T-helper 17 cell (primary cell): Measurements from ENCODE around the gene MGLL. TPM values are rescaled to one million over a fixed set of nuclear protein-coding genes. Genes with fewer than 3 reads are reported as not detected.

Experiments
- ATAC-seq: fragments of 150-1000 bp; cut with Tn5 transposase; 2 replicates; pipeline ENCODE4 v1.10.0; 2021; ENCODE audit warnings: mild to moderate bottlenecking, moderate library complexity
- DNase-seq, 3 donors: peaks; one replicate each; pipeline versions ENCODE4 v3.0.0 to v3.0.0-alpha.2; 2020 to 2021
- H3K9me3 ChIP-seq: one replicate; pipeline ENCODE4 v1.7.0; 2013; ENCODE audit warnings: low read length, mild to moderate bottlenecking; ENCODE audit not compliant: control insufficient read depth, poor library complexity, severe bottlenecking
- H3K27ac Mint-ChIP-seq: one replicate; pipeline ENCODE4 v1.8.0; 2022; ENCODE audit warnings: mild to moderate bottlenecking, moderate library complexity, mixed read lengths
- H3K27me3 Mint-ChIP-seq: one replicate; pipeline ENCODE4 v1.8.0; 2022; ENCODE audit warnings: mixed read lengths
- H3K36me3 Mint-ChIP-seq: one replicate; pipeline ENCODE4 v1.8.0; 2022; ENCODE audit warnings: low read depth, mixed read lengths
- H3K4me1 Mint-ChIP-seq: one replicate; pipeline ENCODE4 v1.8.0; 2022; ENCODE audit warnings: mild to moderate bottlenecking, mixed read lengths
- H3K4me3 Mint-ChIP-seq: one replicate; pipeline ENCODE4 v1.8.0; 2022; ENCODE audit warnings: mild to moderate bottlenecking, moderate library complexity, mixed read lengths
- total RNA-seq, 4 donors: library from RNA in 2 of 4; stranded (reverse) in 2 of 4; gene quantifications; one replicate each; pipeline ENCODE4 v1.2.3 and lab custom pipeline; 2022 to 2026

Gene MGLL
- total RNA-seq, 2 donors from 2014 or later, result 3.3 to 28.7 TPM

DNA sequence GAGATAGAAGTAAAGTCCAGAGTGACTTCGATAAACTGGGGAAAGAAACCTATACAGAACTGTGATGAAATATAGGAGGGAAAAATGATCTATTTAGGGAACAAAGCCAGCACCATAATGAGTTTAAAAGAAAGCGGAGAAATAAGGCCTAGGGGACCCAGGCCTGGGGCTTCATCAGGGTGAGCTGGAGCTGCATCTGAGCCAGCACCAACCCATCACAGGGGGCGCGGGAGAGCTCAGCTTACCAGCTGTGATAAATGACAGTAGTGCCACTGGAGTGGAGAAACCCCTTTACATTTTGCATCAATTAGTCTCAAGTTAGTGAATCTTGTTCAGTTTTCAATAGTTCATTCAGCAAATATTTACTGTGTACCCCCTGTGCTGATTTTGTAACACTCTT is 172.1 kb downstream of the MGLL start:
- Mint-ChIP-seq H3K27ac (no peak overlapping the region), H3K4me1 (peaks cover 4% of the 10 kb centered on the region), H3K36me3 (peaks cover 2% of the 10 kb centered on the region), H3K27me3 (no peaks in the 10 kb centered on the region), H3K4me3 (no peak overlapping the region)
- DNase-seq (no peak), ATAC-seq (no peak)
- no peaks in the 10 kb centered on the region for H3K9me3 ChIP-seq

DNA sequence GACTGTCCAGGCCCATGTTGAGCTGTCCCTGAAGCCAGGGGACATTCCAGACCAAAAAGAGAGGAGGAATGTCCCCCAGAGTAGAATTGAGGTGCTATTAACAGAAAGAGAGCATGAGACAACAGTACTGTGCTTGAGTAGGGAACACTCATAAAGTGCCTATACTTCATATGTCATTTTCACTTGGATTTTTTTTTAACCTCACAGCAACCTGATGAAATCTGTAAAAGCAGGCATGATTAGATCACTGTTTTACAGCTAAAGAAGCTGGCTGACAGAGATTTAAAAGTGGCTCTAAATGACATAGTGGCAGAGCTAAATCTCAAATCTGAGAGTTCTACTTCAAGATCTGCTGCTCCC is 174.5 kb downstream of the MGLL start:
- Mint-ChIP-seq H3K36me3 (peaks cover 3% of the 10 kb centered on the region), H3K27ac (no peak overlapping the region), H3K4me1 (peaks cover under 1% of the 10 kb centered on the region), H3K27me3 (no peaks in the 10 kb centered on the region), H3K4me3 (no peak overlapping the region)
- DNase-seq, result no peak
- no peaks in the 10 kb centered on the region for H3K9me3 ChIP-seq
- ATAC-seq, result no peak

DNA sequence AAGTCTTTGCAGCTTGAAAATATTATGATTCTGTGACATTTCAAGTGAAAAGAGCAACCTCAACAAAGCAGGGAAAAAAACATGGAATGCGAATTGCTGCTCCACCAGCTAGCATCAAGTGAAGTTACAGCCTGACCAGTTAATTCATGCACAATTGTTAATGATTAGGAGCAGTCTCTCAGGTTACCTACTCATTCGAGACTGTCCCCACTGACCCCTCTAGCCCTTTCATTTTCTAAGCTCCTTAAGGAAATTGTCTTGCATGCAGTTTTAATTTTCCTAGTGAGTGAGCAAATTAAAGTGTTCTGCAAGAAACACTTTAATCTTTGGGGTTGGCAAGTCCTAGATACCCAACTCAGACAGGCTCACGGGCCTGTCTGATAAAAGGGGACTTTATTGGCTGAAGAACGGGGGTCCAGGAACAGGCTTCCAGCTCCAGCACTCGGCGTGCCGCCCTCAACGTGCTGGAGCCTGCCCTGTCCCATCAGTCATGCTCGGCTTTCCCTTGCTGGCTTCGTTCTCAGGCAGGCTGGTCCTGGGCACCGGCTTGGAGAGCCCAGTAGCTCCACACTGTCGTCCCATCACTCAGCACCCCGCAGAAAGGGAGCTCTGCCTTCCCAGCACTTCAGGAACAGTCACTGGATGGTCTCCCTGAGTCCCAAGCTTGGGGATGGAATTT is 175.0 kb downstream of the MGLL start:
- Mint-ChIP-seq H3K4me1 (peaks cover under 1% of the 10 kb centered on the region), H3K27ac (no peak overlapping the region), H3K4me3 (no peak overlapping the region), H3K36me3 (peaks cover 3% of the 10 kb centered on the region), H3K27me3 (no peaks in the 10 kb centered on the region)
- no peak for DNase-seq
- no peaks in the 10 kb centered on the region for H3K9me3 ChIP-seq
- ATAC-seq, result no peak

- H3K36me3 Mint-ChIP-seq, result peaks cover 3% of the 10 kb centered on the region
- H3K4me1 Mint-ChIP-seq, result peaks cover 2% of the 10 kb centered on the region
- DNase-seq (no peak), ATAC-seq (no peak)
- no peaks in the 10 kb centered on the region for H3K9me3 ChIP-seq
- no peaks in the 10 kb centered on the region for H3K27me3 Mint-ChIP-seq
- no peak overlapping the region for H3K4me3 Mint-ChIP-seq
- no peak overlapping the region for H3K27ac Mint-ChIP-seq
Observed at GRCh38 chr3:127646501-127647046, 175.7 kb downstream of the MGLL start.

DNA sequence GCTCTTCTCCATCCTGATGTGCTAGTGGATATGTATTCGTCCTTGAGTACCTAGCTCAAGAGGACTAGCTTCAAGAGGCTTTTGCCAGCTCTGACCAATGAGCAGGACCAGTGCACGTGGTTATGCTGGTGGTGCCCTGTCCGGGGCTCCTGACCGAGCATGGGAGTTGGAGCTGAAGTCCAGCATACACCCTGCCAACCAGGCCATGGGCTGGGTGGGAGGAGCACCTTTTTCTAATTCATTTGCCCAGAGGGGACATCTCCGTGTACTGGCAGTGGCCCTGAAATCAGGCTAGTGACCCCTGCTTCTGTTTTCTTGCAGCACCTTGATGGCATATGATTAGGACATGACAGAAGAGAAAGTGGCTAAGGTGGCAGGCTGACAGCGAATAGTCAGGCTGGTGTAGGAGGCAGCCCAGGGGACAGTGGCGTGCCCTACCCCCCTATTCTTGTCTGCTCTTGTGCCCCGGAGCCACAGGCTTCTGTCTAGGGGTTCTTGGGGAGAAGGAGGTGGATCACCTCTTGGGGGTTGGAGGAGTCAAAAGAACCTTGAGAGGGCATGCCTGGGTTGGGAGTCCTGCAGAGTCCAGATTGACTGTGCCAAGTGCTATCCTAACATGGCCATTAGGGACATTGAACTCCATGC is 176.8 kb downstream of the MGLL start:
- no peaks in the 10 kb centered on the region for H3K27me3 Mint-ChIP-seq
- no peaks in the 10 kb centered on the region for H3K9me3 ChIP-seq
- H3K36me3 Mint-ChIP-seq, result peaks cover 3% of the 10 kb centered on the region
- peaks cover 2% of the 10 kb centered on the region for H3K4me1 Mint-ChIP-seq
- no peak overlapping the region for H3K4me3 Mint-ChIP-seq
- DNase-seq, result no peak
- no peak overlapping the region for H3K27ac Mint-ChIP-seq
- ATAC-seq, result no peak

- no peaks in the 10 kb centered on the region for H3K9me3 ChIP-seq
- Mint-ChIP-seq H3K27ac (no peak overlapping the region), H3K4me1 (peaks cover 2% of the 10 kb centered on the region), H3K36me3 (peaks cover 3% of the 10 kb centered on the region), H3K27me3 (no peaks in the 10 kb centered on the region), H3K4me3 (no peak overlapping the region)
- DNase-seq (no peak), ATAC-seq (no peak)
Observed at GRCh38 chr3:127644641-127645370, 177.5 kb downstream of the MGLL start.

- ATAC-seq (no peak), DNase-seq (no peak)
- Mint-ChIP-seq H3K4me3 (no peak overlapping the region), H3K27me3 (no peaks in the 10 kb centered on the region), H3K36me3 (peaks cover 3% of the 10 kb centered on the region), H3K4me1 (peaks cover 15% of the 10 kb centered on the region), H3K27ac (no peak overlapping the region)
- no peaks in the 10 kb centered on the region for H3K9me3 ChIP-seq
Observed at GRCh38 chr3:127640042-127640355, 182.3 kb downstream of the MGLL start.

- DNase-seq, result no peak
- Mint-ChIP-seq H3K36me3 (no peaks in the 10 kb centered on the region), H3K4me3 (no peak overlapping the region), H3K27me3 (no peaks in the 10 kb centered on the region), H3K4me1 (peaks cover 15% of the 10 kb centered on the region), H3K27ac (no peak overlapping the region)
- ATAC-seq, result no peak
- H3K9me3 ChIP-seq, result no peaks in the 10 kb centered on the region
Observed at GRCh38 chr3:127639173-127640041, 182.9 kb downstream of the MGLL start.

Other genes starting within 250 kb of the MGLL start
- 10 to 100 TPM; 12.5 to 16.6 TPM for gene TPRA1, start 231.8 kb downstream of the MGLL start, total RNA-seq
- 10 to 100 TPM in 1 of 2 donors, 1 to 10 TPM in 1; 8.6 to 11.6 TPM for gene MCM2, start 224.1 kb downstream of the MGLL start, total RNA-seq
- 1 to 10 TPM; 4.8 to 5.5 TPM for gene PODXL2, start 193.3 kb downstream of the MGLL start, total RNA-seq
- gene ABTB1, start 149.6 kb downstream of the MGLL start, total RNA-seq, result 10 to 100 TPM; 88.6 to 95.2 TPM
- gene KBTBD12, start 92.7 kb upstream of the MGLL start, total RNA-seq, result under 1 TPM in 1 of 2 donors, not detected in 1; 0.50 TPM
- 100 to 1,000 TPM; 162 to 181 TPM for gene SEC61A1, start 229.9 kb upstream of the MGLL start, total RNA-seq